Measurements from ENCODE around the gene PDIA3.
"Not testable (repeated sequence)": the region's sequence is repeated elsewhere in the genome, so short reads cannot be mapped to it uniquely, and the experiment has no call there.

PDIA3 gene

GRCh38 chr15:43746245-43746902, at the start of gene PDIA3:
Gene PDIA3 (plus strand): TSS chr15:43746438. CDS start chr15:43746540, 102 bp downstream.
- peak; percentile 90 for DNase-seq (ENCODE audit: low spot score)

GRCh38 chr15:43702174-43702573, 44.1 kb upstream of the PDIA3 start:
- DNase-seq (ENCODE audit: low spot score): peak; percentile 73

- DNase-seq (ENCODE audit: low spot score): peak; percentile 58
Observed at GRCh38 chr15:43702701-43703424, 43.4 kb upstream of the PDIA3 start.

GRCh38 chr15:43710431-43711131, 35.7 kb upstream of the PDIA3 start:
- not testable (repeated sequence) for DNase-seq (ENCODE audit: low spot score)

GRCh38 chr15:43723151-43723550, 23.1 kb upstream of the PDIA3 start:
- DNase-seq (ENCODE audit: low spot score): no peak

GRCh38 chr15:43726306-43726705, 19.9 kb upstream of the PDIA3 start:
- not testable (repeated sequence) for DNase-seq (ENCODE audit: low spot score)

- DNase-seq (ENCODE audit: low spot score): not testable (repeated sequence)
Observed at GRCh38 chr15:43728053-43728725, 18.0 kb upstream of the PDIA3 start.

- DNase-seq (ENCODE audit: low spot score): no peak
Observed at GRCh38 chr15:43735416-43735815, 10.8 kb upstream of the PDIA3 start.

- DNase-seq (ENCODE audit: low spot score): peak; percentile 33
Observed at GRCh38 chr15:43746903-43747309, 668 bp downstream of the PDIA3 start.

GRCh38 chr15:43748376-43748775, 2.1 kb downstream of the PDIA3 start:
- no peak for DNase-seq (ENCODE audit: low spot score)

GRCh38 chr15:43749690-43750345, 3.6 kb downstream of the PDIA3 start:
- no peak for DNase-seq (ENCODE audit: low spot score)

- no peak for DNase-seq (ENCODE audit: low spot score)
Observed at GRCh38 chr15:43751885-43752284, 5.6 kb downstream of the PDIA3 start.

GRCh38 chr15:43762824-43763223, 16.6 kb downstream of the PDIA3 start:
- DNase-seq (ENCODE audit: low spot score): no peak

- DNase-seq (ENCODE audit: low spot score): no peak
Observed at GRCh38 chr15:43763819-43764446, 17.7 kb downstream of the PDIA3 start.

GRCh38 chr15:43769584-43770228, 23.5 kb downstream of the PDIA3 start:
- DNase-seq (ENCODE audit: low spot score): peak; percentile 79

GRCh38 chr15:43771816-43772215, 25.6 kb downstream of the PDIA3 start:
- no peak for DNase-seq (ENCODE audit: low spot score)

GRCh38 chr15:43772624-43773023, 26.4 kb downstream of the PDIA3 start:
- DNase-seq (ENCODE audit: low spot score): no peak

GRCh38 chr15:43774062-43774461, 27.8 kb downstream of the PDIA3 start:
- peak; percentile 26 for DNase-seq (ENCODE audit: low spot score)

- DNase-seq (ENCODE audit: low spot score): peak; percentile 80
Observed at GRCh38 chr15:43775411-43775965, 29.2 kb downstream of the PDIA3 start.

- peak; percentile 54 for DNase-seq (ENCODE audit: low spot score)
Observed at GRCh38 chr15:43776101-43776717, 30.0 kb downstream of the PDIA3 start.

Measured in cerebellar cortex (tissue), 1 donor.